Coronary artery (tissue), 2 donors: ENCODE data around the gene SLC35A5.

Experiments
- DNase-seq: peaks from one replicate; pipeline ENCODE4 v3.0.0-alpha.2; 2017; ENCODE audit warnings: low spot score
- H3K27ac ChIP-seq, 2 donors: fragments of 200-600 bp; sonication (generic); one replicate each; pipeline ENCODE4 v1.5.1; 2016 to 2019
- H3K4me3 ChIP-seq: fragments of 200-600 bp; sonication (generic); 2 replicates; pipeline ENCODE4 v1.5.1; 2016; ENCODE audit warnings: mild to moderate bottlenecking, moderate library complexity
- TF ChIP-seq, protein P1 (sequence below): fragments of 200-600 bp; sonication (generic); IDR thresholded peaks from one replicate; pipeline ENCODE4 v1.5.1; 2019; ENCODE audit warnings: antibody characterized with exemption

SLC35A5 gene

DNA sequence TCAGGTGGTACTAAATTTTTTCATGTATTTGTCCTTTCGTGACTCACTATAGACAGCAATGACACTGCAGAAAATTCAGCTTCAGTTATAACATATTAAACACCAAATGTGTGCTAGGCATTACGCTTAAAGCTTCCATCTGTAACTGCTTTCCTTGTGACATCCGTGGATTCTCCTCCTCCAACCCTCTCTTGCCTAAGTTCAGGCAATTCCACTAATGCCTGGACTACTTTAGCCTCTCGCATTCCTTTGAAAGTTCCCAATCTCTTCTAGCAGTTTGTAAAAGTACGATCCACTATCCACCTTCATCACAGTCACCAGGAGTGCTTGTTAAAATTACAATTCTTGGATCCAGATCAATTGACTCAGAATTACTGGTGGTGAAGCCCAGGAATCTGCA is 61.4 kb downstream of the SLC35A5 start:
- TF ChIP-seq, protein P1, sequence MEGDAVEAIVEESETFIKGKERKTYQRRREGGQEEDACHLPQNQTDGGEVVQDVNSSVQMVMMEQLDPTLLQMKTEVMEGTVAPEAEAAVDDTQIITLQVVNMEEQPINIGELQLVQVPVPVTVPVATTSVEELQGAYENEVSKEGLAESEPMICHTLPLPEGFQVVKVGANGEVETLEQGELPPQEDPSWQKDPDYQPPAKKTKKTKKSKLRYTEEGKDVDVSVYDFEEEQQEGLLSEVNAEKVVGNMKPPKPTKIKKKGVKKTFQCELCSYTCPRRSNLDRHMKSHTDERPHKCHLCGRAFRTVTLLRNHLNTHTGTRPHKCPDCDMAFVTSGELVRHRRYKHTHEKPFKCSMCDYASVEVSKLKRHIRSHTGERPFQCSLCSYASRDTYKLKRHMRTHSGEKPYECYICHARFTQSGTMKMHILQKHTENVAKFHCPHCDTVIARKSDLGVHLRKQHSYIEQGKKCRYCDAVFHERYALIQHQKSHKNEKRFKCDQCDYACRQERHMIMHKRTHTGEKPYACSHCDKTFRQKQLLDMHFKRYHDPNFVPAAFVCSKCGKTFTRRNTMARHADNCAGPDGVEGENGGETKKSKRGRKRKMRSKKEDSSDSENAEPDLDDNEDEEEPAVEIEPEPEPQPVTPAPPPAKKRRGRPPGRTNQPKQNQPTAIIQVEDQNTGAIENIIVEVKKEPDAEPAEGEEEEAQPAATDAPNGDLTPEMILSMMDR: no peak
- no peak overlapping the region for H3K27ac ChIP-seq
- no peak overlapping the region for H3K4me3 ChIP-seq
- no peak for DNase-seq

DNA sequence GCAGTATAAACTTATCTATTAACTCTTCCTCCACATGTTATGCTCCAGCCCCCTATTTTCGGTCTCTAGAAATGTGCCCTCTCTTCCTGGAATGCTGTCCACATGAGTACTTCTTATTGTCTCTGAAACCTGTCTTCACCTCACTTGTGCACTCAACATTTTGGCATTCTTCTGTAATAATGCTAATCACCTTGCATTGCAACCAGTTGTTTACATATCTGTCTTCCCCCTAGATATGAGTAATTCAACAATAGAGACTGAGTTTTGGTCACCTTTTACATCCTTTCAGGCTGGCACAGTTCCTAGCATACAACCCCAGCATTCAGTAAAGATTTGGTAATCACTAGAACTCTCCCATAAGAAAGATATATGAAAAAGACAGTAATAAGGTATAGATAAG is 61.9 kb downstream of the SLC35A5 start:
- TF ChIP-seq, protein P1: no peak
- no peak overlapping the region for H3K27ac ChIP-seq
- H3K4me3 ChIP-seq: no peak overlapping the region
- DNase-seq: no peak

DNA sequence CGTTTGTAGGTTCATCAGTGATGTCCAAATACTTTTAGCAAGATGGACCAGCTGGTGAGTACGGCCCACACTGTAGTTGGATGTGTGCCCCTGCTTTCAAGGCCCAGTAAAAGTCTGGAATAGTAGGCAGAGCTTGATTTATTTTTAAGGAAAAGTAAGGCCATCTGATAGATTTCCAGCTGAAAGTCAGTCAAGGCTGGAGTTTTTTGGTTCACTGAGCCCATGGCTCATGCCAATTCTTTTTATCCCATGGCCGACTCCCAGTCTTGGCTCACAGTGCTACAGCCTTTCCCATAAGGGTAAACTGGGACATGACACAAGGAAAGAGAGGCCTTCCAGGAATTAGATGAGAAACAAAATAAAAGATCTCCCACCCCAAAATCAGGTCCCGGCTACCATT is 65.6 kb downstream of the SLC35A5 start:
- DNase-seq: no peak
- Histone ChIP-seq H3K27ac (peak overlapping the region; percentile 27 to 37), H3K4me3 (no peak overlapping the region)
- TF ChIP-seq, protein P1: no peak

DNA sequence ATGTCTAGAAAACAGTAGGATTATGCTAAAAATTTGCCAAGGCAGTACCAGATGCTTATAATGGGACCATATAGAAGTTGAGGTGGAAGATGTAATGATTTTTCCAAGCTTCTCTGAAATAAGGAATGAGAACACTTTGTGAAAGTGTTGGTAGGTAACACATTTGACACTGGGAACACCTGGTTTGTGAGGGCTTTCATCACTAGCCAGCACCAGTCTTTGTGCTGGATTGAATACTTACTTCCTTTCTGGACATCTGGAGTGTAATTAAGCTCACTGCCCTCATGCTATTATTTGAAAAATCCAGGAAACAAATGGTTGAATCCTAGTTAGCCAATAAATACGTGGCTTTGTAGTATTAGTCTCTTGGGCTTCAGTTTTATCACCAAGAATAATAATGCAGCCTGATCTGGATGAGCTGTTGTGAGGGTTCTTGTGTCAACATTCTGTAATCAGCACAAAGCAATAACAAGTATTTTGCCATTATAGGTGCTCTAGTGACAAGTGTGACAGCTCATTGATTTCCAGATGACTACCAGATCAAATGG is 66.1 kb downstream of the SLC35A5 start:
- TF ChIP-seq, protein P1: no peak
- Histone ChIP-seq H3K27ac (peak overlapping the region; percentile 0 to 37), H3K4me3 (no peak overlapping the region)
- no peak for DNase-seq

DNA sequence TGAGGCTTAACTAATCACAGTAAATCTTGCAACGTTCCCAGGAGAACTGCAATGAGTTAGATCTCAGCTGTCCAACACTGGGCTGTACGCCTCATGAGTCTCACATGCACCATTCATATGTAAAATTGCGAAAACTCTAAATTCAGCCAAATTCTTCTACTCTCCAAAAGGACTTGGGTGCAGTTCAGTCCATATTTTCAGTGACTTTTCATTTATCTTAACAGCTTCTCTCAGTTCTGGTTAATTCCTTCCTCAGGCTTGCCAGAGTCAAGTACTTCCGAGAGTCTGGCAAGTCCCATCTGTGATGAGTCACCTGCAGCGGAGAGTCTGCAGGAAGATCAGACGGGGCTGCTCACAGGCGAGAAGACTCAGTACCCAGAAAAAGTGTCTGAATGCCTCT is 67.6 kb downstream of the SLC35A5 start:
- Histone ChIP-seq H3K4me3 (no peak overlapping the region), H3K27ac (peak overlapping the region in 1 of 2 donors; percentile 45)
- DNase-seq: no peak
- TF ChIP-seq, protein P1: no peak

DNA sequence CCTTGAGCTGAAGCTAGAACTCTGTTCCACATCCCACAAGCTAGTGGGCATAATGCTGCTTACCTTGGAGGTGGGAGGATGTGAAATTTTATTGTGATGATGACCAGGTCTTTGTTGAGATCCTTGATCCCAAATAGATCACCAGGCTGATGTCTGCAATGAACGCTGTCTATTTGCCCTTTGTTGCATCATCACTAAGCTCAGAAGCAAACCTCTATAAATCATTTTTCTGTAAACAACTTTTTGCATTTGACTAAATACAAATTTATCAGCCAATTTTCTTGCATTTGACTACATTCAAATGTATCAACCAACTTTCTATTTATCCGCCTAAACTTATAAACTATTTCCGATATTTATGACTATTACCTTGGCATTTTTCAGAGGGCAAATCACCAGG is 69.4 kb downstream of the SLC35A5 start:
- DNase-seq: no peak
- H3K4me3 ChIP-seq: no peak overlapping the region
- H3K27ac ChIP-seq: no peak overlapping the region
- TF ChIP-seq, protein P1: no peak

DNA sequence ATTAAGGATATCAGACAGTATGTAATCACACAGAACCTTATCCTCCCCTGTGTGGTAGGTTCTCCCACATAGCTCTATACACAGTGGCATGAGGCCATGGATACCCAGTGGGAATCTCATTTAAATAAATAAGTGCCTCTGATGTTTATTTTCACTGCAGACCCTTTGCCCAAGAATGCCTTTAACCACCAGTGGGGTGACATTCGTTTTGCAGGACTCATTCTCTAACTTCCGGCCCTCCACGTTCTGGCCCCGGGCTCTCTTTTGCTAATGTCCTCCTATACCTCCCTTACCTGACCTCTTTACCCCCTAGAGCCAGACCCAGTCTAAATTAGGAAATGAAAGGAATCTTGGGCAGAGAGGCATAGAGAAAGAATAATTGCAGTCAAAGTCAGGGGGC is 70.8 kb downstream of the SLC35A5 start:
- TF ChIP-seq, protein P1: no peak
- DNase-seq: no peak
- peak overlapping the region; percentile 7 for H3K4me3 ChIP-seq
- peak overlapping the region; percentile 22 to 54 for H3K27ac ChIP-seq
